Midbrain (tissue), 1 donor: ENCODE measurements around the gene ILK.
A peak's percentile ranks its signal among the peaks of the same experiment; 100 is the strongest.

Experiments used
- DNase-seq: peaks from one replicate; lab custom pipeline; 2025; lab: John Stamatoyannopoulos, UW

ILK gene

GRCh38 chr11:6636480-6636879 is 32.9 kb downstream of the ILK start:
- no peak for DNase-seq

GRCh38 chr11:6637871-6638270 is 34.3 kb downstream of the ILK start:
- DNase-seq = no peak

GRCh38 chr11:6638429-6638828 is 34.9 kb downstream of the ILK start:
- DNase-seq = no peak

GRCh38 chr11:6640036-6640984 is 36.7 kb downstream of the ILK start:
- no peak for DNase-seq

- DNase-seq = peak; percentile 53
Observed at GRCh38 chr11:6640985-6641701, 37.6 kb downstream of the ILK start.

GRCh38 chr11:6642957-6643356 is 39.4 kb downstream of the ILK start:
- no peak for DNase-seq

- no peak for DNase-seq
Observed at GRCh38 chr11:6646071-6646470, 42.5 kb downstream of the ILK start.

GRCh38 chr11:6646576-6646917 is 43.0 kb downstream of the ILK start:
- no peak for DNase-seq

GRCh38 chr11:6646918-6647679 is 43.5 kb downstream of the ILK start:
- DNase-seq = no peak

- DNase-seq = no peak
Observed at GRCh38 chr11:6647836-6648235, 44.3 kb downstream of the ILK start.

- no peak for DNase-seq
Observed at GRCh38 chr11:6648501-6648900, 44.9 kb downstream of the ILK start.

- DNase-seq = no peak
Observed at GRCh38 chr11:6650104-6650503, 46.5 kb downstream of the ILK start.

- DNase-seq = no peak
Observed at GRCh38 chr11:6650980-6651379, 47.4 kb downstream of the ILK start.

GRCh38 chr11:6652182-6652581 is 48.6 kb downstream of the ILK start:
- DNase-seq = no peak

GRCh38 chr11:6653097-6653496 is 49.5 kb downstream of the ILK start:
- no peak for DNase-seq

- DNase-seq = no peak
Observed at GRCh38 chr11:6653656-6654055, 50.1 kb downstream of the ILK start.

GRCh38 chr11:6654281-6655019 is 50.9 kb downstream of the ILK start:
- peak; percentile 33 for DNase-seq

- peak; percentile 33 for DNase-seq
Observed at GRCh38 chr11:6655020-6655789, 51.6 kb downstream of the ILK start.

- DNase-seq = no peak
Observed at GRCh38 chr11:6655790-6656583, 52.4 kb downstream of the ILK start, which contains the start of gene DCHS1. Gene DCHS1, minus strand, starts transcription at chr11:6655809. Its CDS starts 14,196 bp downstream, at chr11:6641613.

GRCh38 chr11:6656584-6656915 is 53.0 kb downstream of the ILK start:
- no peak for DNase-seq
